Osteoblast (primary cell): ENCODE data around the gene SLC1A1. TPM values are rescaled to one million over a fixed set of nuclear protein-coding genes. Genes with fewer than 3 reads are reported as not detected.

Experiments used
- DNase-seq: peaks from one replicate; pipeline ENCODE4 v3.0.0; 2011; ENCODE audit warnings: low spot score, mixed read lengths; ENCODE audit not compliant: insufficient read length; ENCODE audit errors: missing footprints
- H2AFZ ChIP-seq: 2 replicates; pipeline ENCODE4 v1.6.0; 2011; ENCODE audit warnings: mild to moderate bottlenecking, low read length
- H3K27ac ChIP-seq: 2 replicates; pipeline ENCODE4 v1.5.1; 2011; ENCODE audit warnings: mild to moderate bottlenecking, low read depth, low read length, moderate library complexity
- H3K27me3 ChIP-seq: 2 replicates; pipeline ENCODE4 v1.6.0; 2012; ENCODE audit warnings: mild to moderate bottlenecking, control low read depth, inconsistent platforms, low read length, moderate library complexity; ENCODE audit not compliant: insufficient read depth
- H3K36me3 ChIP-seq: 2 replicates; pipeline ENCODE4 v1.5.1; 2011; ENCODE audit warnings: mild to moderate bottlenecking, low read length, control low read depth, moderate library complexity; ENCODE audit not compliant: insufficient read depth
- H3K4me1 ChIP-seq: 2 replicates; pipeline ENCODE4 v1.5.1; 2011; ENCODE audit warnings: mild to moderate bottlenecking, low read length, control low read depth, moderate library complexity; ENCODE audit not compliant: insufficient read depth
- H3K4me2 ChIP-seq: 2 replicates; pipeline ENCODE4 v1.6.0; 2011; ENCODE audit warnings: mild to moderate bottlenecking, low read length; ENCODE audit not compliant: insufficient read depth
- H3K4me3 ChIP-seq: fragments of 200-600 bp; sonication (generic); 3 replicates; pipeline ENCODE4 v1.5.1; 2012; ENCODE audit warnings: mild to moderate bottlenecking, low read length, inconsistent platforms; ENCODE audit not compliant: insufficient read depth
- H3K79me2 ChIP-seq: 2 replicates; pipeline ENCODE4 v1.6.0; 2012; ENCODE audit warnings: mild to moderate bottlenecking, low read length, control low read depth, inconsistent platforms; ENCODE audit not compliant: insufficient read depth
- H3K9me3 ChIP-seq: 2 replicates; pipeline ENCODE4 v1.5.1; 2011; ENCODE audit warnings: low read depth, low read length, control low read depth
- H4K20me1 ChIP-seq: 2 replicates; pipeline ENCODE4 v1.6.0; 2012; ENCODE audit warnings: mild to moderate bottlenecking, low read length, control low read depth; ENCODE audit not compliant: insufficient read depth
- CTCF ChIP-seq: IDR thresholded peaks from 2 replicates; pipeline ENCODE4 v1.5.1; 2011; ENCODE audit warnings: mild to moderate bottlenecking, low read depth, low read length, moderate library complexity; ENCODE audit errors: extremely low read depth
- total RNA-seq: library from RNA; depleted of rRNA; stranded (reverse); fragments of >200 nt; gene quantifications from 2 replicates; pipeline ENCODE4 v1.2.3, GENCODE V29; 2012

Gene SLC1A1
- total RNA-seq, 1 donor = 25.7 TPM

GRCh38 chr9:4463824-4464223 is 26.4 kb upstream of the SLC1A1 start:
- TF ChIP-seq CTCF = no peak
- Histone ChIP-seq H3K36me3 (no peaks in the 10 kb centered on the region), H3K27ac (no peak overlapping the region), H3K4me2 (no peak overlapping the region), H2AFZ (no peak overlapping the region), H3K79me2 (no peaks in the 10 kb centered on the region), H3K27me3 (no peaks in the 10 kb centered on the region), H3K9me3 (no peaks in the 10 kb centered on the region), H3K4me1 (no peaks in the 10 kb centered on the region), H4K20me1 (no peaks in the 10 kb centered on the region), H3K4me3 (no peak overlapping the region)
- no peak for DNase-seq

GRCh38 chr9:4464911-4465513 is 25.3 kb upstream of the SLC1A1 start:
- Histone ChIP-seq H3K79me2 (no peaks in the 10 kb centered on the region), H4K20me1 (no peaks in the 10 kb centered on the region), H3K27me3 (no peaks in the 10 kb centered on the region), H3K4me1 (no peaks in the 10 kb centered on the region), H3K4me2 (no peak overlapping the region), H3K27ac (no peak overlapping the region), H3K9me3 (no peaks in the 10 kb centered on the region), H2AFZ (no peak overlapping the region), H3K4me3 (no peak overlapping the region), H3K36me3 (no peaks in the 10 kb centered on the region)
- TF ChIP-seq CTCF = no peak
- no peak for DNase-seq

GRCh38 chr9:4465910-4466309 is 24.4 kb upstream of the SLC1A1 start:
- H3K27me3 ChIP-seq = no peaks in the 10 kb centered on the region
- H3K4me3 ChIP-seq = no peak overlapping the region
- no peaks in the 10 kb centered on the region for H4K20me1 ChIP-seq
- no peaks in the 10 kb centered on the region for H3K36me3 ChIP-seq
- no peak overlapping the region for H3K4me2 ChIP-seq
- no peaks in the 10 kb centered on the region for H3K9me3 ChIP-seq
- no peaks in the 10 kb centered on the region for H3K4me1 ChIP-seq
- DNase-seq = no peak
- TF ChIP-seq CTCF = no peak
- H2AFZ ChIP-seq = no peak overlapping the region
- H3K27ac ChIP-seq = no peak overlapping the region
- H3K79me2 ChIP-seq = no peaks in the 10 kb centered on the region

GRCh38 chr9:4475301-4475700 is 15.0 kb upstream of the SLC1A1 start:
- DNase-seq = no peak
- H3K4me1 ChIP-seq = no peaks in the 10 kb centered on the region
- peaks cover 3% of the 10 kb centered on the region for H3K27me3 ChIP-seq
- H2AFZ ChIP-seq = no peak overlapping the region
- no peaks in the 10 kb centered on the region for H4K20me1 ChIP-seq
- H3K4me2 ChIP-seq = no peak overlapping the region
- no peak for TF ChIP-seq CTCF
- H3K36me3 ChIP-seq = no peaks in the 10 kb centered on the region
- H3K27ac ChIP-seq = no peak overlapping the region
- H3K9me3 ChIP-seq = no peaks in the 10 kb centered on the region
- no peak overlapping the region for H3K4me3 ChIP-seq
- H3K79me2 ChIP-seq = no peaks in the 10 kb centered on the region
